Stimulated activated CD4-positive, alpha-beta T cell treated with anti-CD3 and anti-CD28 coated beads, Interleukin-12 subunit alpha, Interleukin-12 subunit beta, amount 100 ng/mL, for 4 hours (primary cell): Measurements from ENCODE around the gene CT45A8.
"Not testable (repeated sequence)": the region's sequence is repeated elsewhere in the genome, so short reads cannot be mapped to it uniquely, and the experiment has no call there.

Source experiments
- DNase-seq: peaks from one replicate; pipeline ENCODE4 v3.0.0-alpha.2; 2020

CT45A8 gene

DNA sequence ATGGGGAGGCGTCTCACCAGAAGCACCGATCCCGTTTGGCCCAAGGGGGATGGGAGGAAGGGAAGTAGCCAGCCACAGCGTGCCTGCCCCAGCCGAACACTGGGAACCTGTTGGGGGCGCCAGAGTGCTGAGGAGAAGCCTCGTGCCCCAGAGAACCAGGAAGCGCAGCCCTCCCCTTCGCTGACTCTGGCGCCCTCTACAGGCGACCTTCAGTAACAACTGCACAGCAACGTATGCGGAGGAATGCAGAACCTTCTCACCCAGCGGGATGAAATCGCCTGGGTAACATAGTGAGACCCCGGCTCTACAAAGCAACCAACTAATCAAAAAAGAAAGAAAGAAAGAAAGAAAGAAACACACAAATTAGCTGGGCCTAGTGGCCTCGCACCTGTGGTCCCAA lies at the start of gene CT45A8:
Gene CT45A8, minus strand, starts transcription at position 101 of the 400 bp plus-strand sequence. CDS start 3,755 bp downstream, outside the sequence.
- DNase-seq: not testable (repeated sequence)

- no peak for DNase-seq
Observed at GRCh38 chrX:135893294-135893817, 39.0 kb upstream of the CT45A8 start, which contains the start of the genes CT45A10 and SAGE1. Gene CT45A10, minus strand, starts transcription at chrX:135893444. Its CDS starts 8,100 bp downstream, at chrX:135885344. Gene SAGE1, plus strand, starts transcription at chrX:135893716. Its CDS starts 2,527 bp downstream, at chrX:135896243.

GRCh38 chrX:135892781-135893180 lies 38.4 kb upstream of the CT45A8 start:
- DNase-seq: no peak

GRCh38 chrX:135890087-135890585 lies 35.8 kb upstream of the CT45A8 start:
- no peak for DNase-seq

GRCh38 chrX:135888976-135889375 lies 34.6 kb upstream of the CT45A8 start:
- DNase-seq: peak; percentile 1

GRCh38 chrX:135888230-135888629 lies 33.9 kb upstream of the CT45A8 start:
- not testable (repeated sequence) for DNase-seq

GRCh38 chrX:135882741-135883140 lies 28.4 kb upstream of the CT45A8 start:
- not testable (repeated sequence) for DNase-seq

GRCh38 chrX:135871712-135872111 lies 17.4 kb upstream of the CT45A8 start, which contains the start of gene CT45A9:
Gene CT45A9, minus strand, starts transcription at chrX:135871812. Its CDS starts 3,751 bp downstream, at chrX:135868061.
- not testable (repeated sequence) for DNase-seq

DNA sequence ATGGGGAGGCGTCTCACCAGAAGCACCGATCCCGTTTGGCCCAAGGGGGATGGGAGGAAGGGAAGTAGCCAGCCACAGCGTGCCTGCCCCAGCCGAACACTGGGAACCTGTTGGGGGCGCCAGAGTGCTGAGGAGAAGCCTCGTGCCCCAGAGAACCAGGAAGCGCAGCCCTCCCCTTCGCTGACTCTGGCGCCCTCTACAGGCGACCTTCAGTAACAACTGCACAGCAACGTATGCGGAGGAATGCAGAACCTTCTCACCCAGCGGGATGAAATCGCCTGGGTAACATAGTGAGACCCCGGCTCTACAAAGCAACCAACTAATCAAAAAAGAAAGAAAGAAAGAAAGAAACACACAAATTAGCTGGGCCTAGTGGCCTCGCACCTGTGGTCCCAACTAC lies 17.2 kb downstream of the CT45A8 start, which contains the start of gene CT45A7:
Gene CT45A7, minus strand, starts transcription at position 101 of the 400 bp plus-strand sequence. CDS start 3,747 bp downstream, outside the sequence.
- not testable (repeated sequence) for DNase-seq

DNA sequence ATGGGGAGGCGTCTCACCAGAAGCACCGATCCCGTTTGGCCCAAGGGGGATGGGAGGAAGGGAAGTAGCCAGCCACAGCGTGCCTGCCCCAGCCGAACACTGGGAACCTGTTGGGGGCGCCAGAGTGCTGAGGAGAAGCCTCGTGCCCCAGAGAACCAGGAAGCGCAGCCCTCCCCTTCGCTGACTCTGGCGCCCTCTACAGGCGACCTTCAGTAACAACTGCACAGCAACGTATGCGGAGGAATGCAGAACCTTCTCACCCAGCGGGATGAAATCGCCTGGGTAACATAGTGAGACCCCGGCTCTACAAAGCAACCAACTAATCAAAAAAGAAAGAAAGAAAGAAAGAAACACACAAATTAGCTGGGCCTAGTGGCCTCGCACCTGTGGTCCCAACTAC lies 34.4 kb downstream of the CT45A8 start, which contains the start of gene CT45A2:
Gene CT45A2, minus strand, starts transcription at position 101 of the 400 bp plus-strand sequence. CDS start 3,747 bp downstream, outside the sequence.
- not testable (repeated sequence) for DNase-seq

DNA sequence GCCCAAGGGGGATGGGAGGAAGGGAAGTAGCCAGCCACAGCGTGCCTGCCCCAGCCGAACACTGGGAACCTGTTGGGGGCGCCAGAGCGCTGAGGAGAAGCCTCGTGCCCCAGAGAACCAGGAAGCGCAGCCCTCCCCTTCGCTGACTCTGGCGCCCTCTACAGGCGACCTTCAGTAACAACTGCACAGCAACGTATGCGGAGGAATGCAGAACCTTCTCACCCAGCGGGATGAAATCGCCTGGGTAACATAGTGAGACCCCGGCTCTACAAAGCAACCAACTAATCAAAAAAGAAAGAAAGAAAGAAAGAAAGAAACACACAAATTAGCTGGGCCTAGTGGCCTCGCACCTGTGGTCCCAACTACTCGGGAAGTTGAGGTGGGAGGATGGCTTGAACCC lies 51.7 kb downstream of the CT45A8 start, which contains the start of gene CT45A6:
Gene CT45A6, minus strand, starts transcription at position 101 of the 400 bp plus-strand sequence. CDS start 3,794 bp downstream, outside the sequence.
- not testable (repeated sequence) for DNase-seq
